IMR-90 (cell line): ENCODE data around the gene SETX. TPM values are rescaled to one million over a fixed set of nuclear protein-coding genes. Genes with fewer than 3 reads are reported as not detected.

Experiments
- ATAC-seq: fragments of 200-7000 bp; cut with Tn5 transposase; 2 replicates; pipeline ENCODE4 v1.9.1; 2020; ENCODE audit warnings: low read depth, mild to moderate bottlenecking, moderate library complexity
- BruUV-seq: library from RNA; stranded (reverse); fragments of 400-500 nt; replicated peaks from 2 replicates; lab custom pipeline; 2021; lab: Mats Ljungman, UMichigan
- CTCF ChIA-PET: fragments of 300-600 bp; formaldehyde crosslinking; extraction: SDS; loops from one replicate; lab custom pipeline; 2021; ENCODE audit warnings: antibody characterized with exemption; lab: Yijun Ruan, JAX
- POLR2A ChIA-PET: fragments of 300-600 bp; sonication (Branson Sonifier 250); formaldehyde crosslinking; loops from one replicate; lab custom pipeline; 2022; ENCODE audit warnings: antibody characterized with exemption; ENCODE audit not compliant: unreplicated experiment; lab: Charles Lee
- DNase-seq: peaks from one replicate; pipeline ENCODE4 v3.0.0; 2013
- H2AFZ ChIP-seq: replicated peaks from 2 replicates; pipeline ENCODE3; 2013; ENCODE audit warnings: low read length, mild to moderate bottlenecking; ENCODE audit not compliant: poor library complexity
- H2AK5ac ChIP-seq: 2 replicates; pipeline ENCODE4 v1.6.1; 2013; ENCODE audit warnings: low read depth, low read length, inconsistent platforms
- H2AK9ac ChIP-seq: replicated peaks from 2 replicates; pipeline ENCODE3; 2013; ENCODE audit warnings: mild to moderate bottlenecking, low read depth, low read length, moderate library complexity; ENCODE audit not compliant: poor library complexity
- H2BK120ac ChIP-seq: 2 replicates; pipeline ENCODE4 v1.6.1; 2013; ENCODE audit warnings: low read depth, low read length, inconsistent platforms
- H2BK15ac ChIP-seq: 3 replicates; pipeline ENCODE4 v1.6.1; 2013; ENCODE audit warnings: low read depth, low read length, inconsistent platforms
- H2BK20ac ChIP-seq: 2 replicates; pipeline ENCODE4 v1.6.1; 2013; ENCODE audit warnings: low read depth, mild to moderate bottlenecking, inconsistent platforms, low read length, moderate library complexity
- H2BK5ac ChIP-seq: 2 replicates; pipeline ENCODE4 v1.6.1; 2013; ENCODE audit warnings: mild to moderate bottlenecking, low read depth, low read length, inconsistent platforms; ENCODE audit not compliant: poor library complexity, severe bottlenecking
- H3K14ac ChIP-seq: replicated peaks from 2 replicates; pipeline ENCODE4 v1.6.1; 2013; ENCODE audit warnings: low read depth, low read length, inconsistent platforms
- H3K18ac ChIP-seq: 2 replicates; pipeline ENCODE4 v1.6.1; 2013; ENCODE audit warnings: low read depth, low read length, control low read depth
- H3K23ac ChIP-seq: 2 replicates; pipeline ENCODE4 v1.6.1; 2013; ENCODE audit warnings: low read depth, low read length, inconsistent platforms
- H3K27ac ChIP-seq: 2 replicates; pipeline ENCODE4 v1.5.1; 2013; ENCODE audit warnings: mild to moderate bottlenecking, control low read depth, low read length; ENCODE audit not compliant: insufficient read depth
- H3K27me3 ChIP-seq: 2 replicates; pipeline ENCODE4 v1.6.1; 2013; ENCODE audit warnings: low read length; ENCODE audit not compliant: control insufficient read depth, insufficient read depth
- H3K36me3 ChIP-seq: 2 replicates; pipeline ENCODE4 v1.6.1; 2013; ENCODE audit warnings: low read length, mixed read lengths; ENCODE audit not compliant: control insufficient read depth, insufficient read depth
- H3K4ac ChIP-seq: 2 replicates; pipeline ENCODE4 v1.6.1; 2013; ENCODE audit warnings: low read depth, low read length, inconsistent platforms
- H3K4me1 ChIP-seq: 2 replicates; pipeline ENCODE4 v1.6.1; 2013; ENCODE audit warnings: low read length, mixed read lengths; ENCODE audit not compliant: control insufficient read depth, insufficient read depth
- H3K4me2 ChIP-seq: 2 replicates; pipeline ENCODE4 v1.6.1; 2013; ENCODE audit warnings: low read depth, mild to moderate bottlenecking, control low read depth, low read length, moderate library complexity
- H3K4me3 ChIP-seq: 2 replicates; pipeline ENCODE4 v1.5.1; 2013; ENCODE audit warnings: low read depth, mild to moderate bottlenecking, control low read depth, low read length, moderate library complexity; ENCODE audit not compliant: insufficient read depth
- H3K56ac ChIP-seq: 2 replicates; pipeline ENCODE4 v1.6.1; 2013; ENCODE audit warnings: low read length, inconsistent platforms; ENCODE audit not compliant: insufficient read depth; ENCODE audit errors: extremely low read depth
- H3K79me1 ChIP-seq, 2 experiments: 2 replicates each; pipeline ENCODE4 v1.6.1; 2013; ENCODE audit warnings: low read length in 2 of 2, inconsistent platforms in 1 of 2, low read depth in 1 of 2
- H3K9ac ChIP-seq: 2 replicates; pipeline ENCODE4 v1.6.1; 2013; ENCODE audit warnings: low read depth, low read length, control low read depth
- H3K9me1 ChIP-seq: 2 replicates; pipeline ENCODE4 v1.6.1; 2013; ENCODE audit warnings: low read length, inconsistent platforms; ENCODE audit not compliant: insufficient read depth
- H3K9me3 ChIP-seq: 2 replicates; pipeline ENCODE4 v1.6.1; 2013; ENCODE audit warnings: low read length; ENCODE audit not compliant: control insufficient read depth, insufficient read depth
- H4K20me1 ChIP-seq: 2 replicates; pipeline ENCODE4 v1.6.1; 2013; ENCODE audit warnings: low read length, inconsistent platforms; ENCODE audit not compliant: insufficient read depth
- H4K5ac ChIP-seq: 2 replicates; pipeline ENCODE4 v1.6.1; 2013; ENCODE audit warnings: mild to moderate bottlenecking, low read depth, low read length, control low read depth
- H4K8ac ChIP-seq, 2 experiments: 2 replicates each; pipeline ENCODE4 v1.6.1; 2013; ENCODE audit warnings: low read depth in 2 of 2, low read length in 2 of 2, control low read depth in 1 of 2, inconsistent platforms in 1 of 2
- H4K91ac ChIP-seq: 2 replicates; pipeline ENCODE4 v1.6.1; 2013; ENCODE audit warnings: low read depth, low read length, inconsistent platforms; ENCODE audit not compliant: insufficient read depth
- BHLHE40 ChIP-seq: fragments of 150-350 bp; IDR thresholded peaks from 2 replicates; pipeline ENCODE4 v1.6.1; 2016; ENCODE audit warnings: mild to moderate bottlenecking, low read depth, low read length
- CEBPB ChIP-seq: IDR thresholded peaks from 2 replicates; pipeline ENCODE4 v1.6.1; 2012; ENCODE audit warnings: low read depth, low read length, improper control_type of control experiment
- CHD1 ChIP-seq: IDR thresholded peaks from 2 replicates; pipeline ENCODE4 v1.6.1; 2012; ENCODE audit warnings: low read depth, low read length, improper control_type of control experiment
- ELK1 ChIP-seq: fragments of 150-350 bp; IDR thresholded peaks from 2 replicates; pipeline ENCODE4 v1.6.1; 2016; ENCODE audit warnings: low read depth, mild to moderate bottlenecking, low read length, moderate library complexity, borderline replicate concordance
- FOS ChIP-seq: fragments of 150-350 bp; IDR thresholded peaks from 2 replicates; pipeline ENCODE4 v1.6.1; 2016; ENCODE audit warnings: low read depth, low read length
- MAFK ChIP-seq: IDR thresholded peaks from 2 replicates; pipeline ENCODE4 v1.6.1; 2012; ENCODE audit warnings: low read depth, low read length, improper control_type of control experiment
- MAZ ChIP-seq: IDR thresholded peaks from 2 replicates; pipeline ENCODE4 v1.6.1; 2012; ENCODE audit warnings: low read depth, mild to moderate bottlenecking, low read length, improper control_type of control experiment, moderate library complexity, borderline replicate concordance
- MXI1 ChIP-seq: IDR thresholded peaks from 2 replicates; pipeline ENCODE4 v1.6.1; 2012; ENCODE audit warnings: low read depth, mild to moderate bottlenecking, low read length, moderate library complexity, borderline replicate concordance
- NFE2L2 ChIP-seq: fragments of 150-350 bp; IDR thresholded peaks from 2 replicates; pipeline ENCODE4 v1.6.1; 2016; ENCODE audit warnings: low read depth, mild to moderate bottlenecking, low read length
- POLR2A ChIP-seq: IDR thresholded peaks from 2 replicates; pipeline ENCODE4 v1.6.1; 2012; ENCODE audit warnings: mild to moderate bottlenecking, low read depth, low read length
- RAD21 ChIP-seq: IDR thresholded peaks from 2 replicates; pipeline ENCODE4 v1.6.1; 2012; ENCODE audit warnings: low read length, improper control_type of control experiment
- RCOR1 ChIP-seq: IDR thresholded peaks from 2 replicates; pipeline ENCODE4 v1.6.1; 2012; ENCODE audit warnings: mild to moderate bottlenecking, low read length, improper control_type of control experiment; ENCODE audit not compliant: insufficient replicate concordance
- USF2 ChIP-seq: fragments of 150-350 bp; IDR thresholded peaks from 2 replicates; pipeline ENCODE4 v1.6.1; 2017; ENCODE audit warnings: mild to moderate bottlenecking, antibody characterized with exemption, low read length, low read depth
- WGBS, 2 experiments: methylation state at CpG; one replicate each; pipeline versions ENCODE4 v1.1.5 to v1.1.7; 2013; ENCODE audit warnings: missing lambda C conversion rate in 2 of 2; ENCODE audit not compliant: insufficient read length in 1 of 2; ENCODE audit errors: extremely low coverage in 2 of 2; 5-methylcytosine and 5-hydroxymethylcytosine counted together
- dilution Hi-C: fragments of 300-500 bp; cut with HindIII; formaldehyde crosslinking; loops from one replicate; pipeline ENCODE4 v1.14.3; 2018; ENCODE audit warnings: low sequenced_read_pairs; ENCODE audit not compliant: unreplicated experiment
- in situ Hi-C: fragments of 300-500 bp; cut with MboI; formaldehyde crosslinking; loops from 3 replicates; pipeline ENCODE4 v1.14.3; 2019; ENCODE audit warnings: low sequenced_read_pairs, inconsistent platforms, mixed read lengths
- intact Hi-C: fragments of 100-400 bp; cut with micrococcal nuclease; formaldehyde crosslinking; loops from 2 replicates; pipeline ENCODE4 v1.10.0; 2022
- polyA plus RNA-seq, 3 experiments: library from polyadenylated mRNA; depleted of rRNA; stranded (reverse); fragments of >200 nt; gene quantifications; 2 replicates each; pipeline ENCODE4 v1.2.3, GENCODE V29; 2012; ENCODE audit warnings: low replicate concordance in 1 of 3
- total RNA-seq: library from RNA; depleted of rRNA; stranded (reverse); fragments of >200 nt; gene quantifications from 2 replicates; pipeline ENCODE4 v1.2.3, GENCODE V29; 2012

SETX gene
- total and polyA plus RNA-seq, 2 of the 4 experiments (the other 2 are of a cell fraction): 13.1 to 55.0 TPM

GRCh38 chr9:132367613-132368313 is 13.0 kb upstream of the SETX start:
- POLR2A ChIA-PET: no interaction called here
- intact Hi-C loops: no loop called here
- Histone ChIP-seq H3K9ac (no peak overlapping the region), H3K27me3 (0 out of 2 replicates have a peak, but pooled peaks cover 3% of the 10 kb centered on the region), H3K9me3 (no peaks in the 10 kb centered on the region), H3K18ac (no peak overlapping the region), H2BK20ac (no peak overlapping the region), H2AK5ac (no peak overlapping the region), H2AK9ac (no peak overlapping the region), H4K5ac (no peak overlapping the region), H2BK5ac (no peak overlapping the region), H3K36me3 (no peaks in the 10 kb centered on the region), H4K91ac (no peak overlapping the region), H3K14ac (no peak overlapping the region), H3K27ac (no peak overlapping the region), H3K79me1 (no peaks in the 10 kb centered on the region), H3K4me2 (no peak overlapping the region), H3K4me1 (peaks cover 3% of the 10 kb centered on the region), H3K56ac (no peak overlapping the region), H4K20me1 (no peaks in the 10 kb centered on the region), H2BK120ac (no peak overlapping the region), H2AFZ (no peak overlapping the region), H3K9me1 (peaks cover 3% of the 10 kb centered on the region; the same call in 1 of the 2 replicates), H3K4me3 (no peak overlapping the region), H3K23ac (no peak overlapping the region), H2BK15ac (no peak overlapping the region), H3K4ac (no peak overlapping the region), H4K8ac (no peak overlapping the region)
- in situ Hi-C loops: no loop called here
- ATAC-seq: no peak
- no TSS peak for BruUV-seq
- CTCF ChIA-PET: no interaction called here
- TF ChIP-seq CEBPB (no peak), FOS (no peak), BHLHE40 (no peak), USF2 (no peak), NFE2L2 (no peak), POLR2A (no peak), ELK1 (no peak), CHD1 (no peak), RCOR1 (no peak), MAFK (no peak), RAD21 (no peak), MXI1 (no peak), MAZ (no peak)
- dilution Hi-C loops: no loop called here
- 79% methylated on average over 4 of the region's 13 CpGs; no CpG with 5 or more reads in 1 of the 2 experiments for WGBS, 2 experiments
- no peak for DNase-seq
